ENCODE measurements around the gene LONP1. TPM values are rescaled to one million over a fixed set of nuclear protein-coding genes. Genes with fewer than 3 reads are reported as not detected.
A peak's percentile ranks its signal among the peaks of the same experiment; 100 is the strongest.

Gene LONP1
- total and polyA plus RNA-seq, 10 donors, result 29.2 to 65.8 (median 46.1) TPM

GRCh38 chr19:5643060-5643459 is 76.9 kb downstream of the LONP1 start:
- Histone ChIP-seq H3K27ac (no peak overlapping the region), H3K27me3 (replicated peaks in 1 of 7) (no peaks in the 10 kb centered on the region), H3K4me1 (peaks cover 2 to 61% (median 26%) of the 10 kb centered on the region in 6 donors), H3K4me3 (no peak overlapping the region), H3K9me3 (no peaks in the 10 kb centered on the region), H3K36me3 (peaks cover 0 to 78% (median 68%) of the 10 kb centered on the region in 6 donors)
- 87 to 92% (median 89%) methylated on average over 4 of the region's 4 CpGs for WGBS, 5 donors
- intact Hi-C loops (cut with DNase I; ENCODE audit: low total_unique reads), result no loop called here
- TF ChIP-seq POLR2AphosphoS5 (IDR thresholded peaks at IDR 0.05) (no peak), CTCF (IDR thresholded peaks at IDR 0.05 in 8 of 11, conservative IDR thresholded peaks at IDR 0.05 in 3 of 11) (no peak), POLR2A (IDR thresholded peaks at IDR 0.05) (no peak)
- no peak for DNase-seq

GRCh38 chr19:5642204-5642603 is 77.7 kb downstream of the LONP1 start:
- TF ChIP-seq CTCF (IDR thresholded peaks at IDR 0.05 in 8 of 11, conservative IDR thresholded peaks at IDR 0.05 in 3 of 11), result no peak
- TF ChIP-seq POLR2A (IDR thresholded peaks at IDR 0.05), result no peak
- no peak for TF ChIP-seq POLR2AphosphoS5 (IDR thresholded peaks at IDR 0.05)
- Histone ChIP-seq H3K9me3 (no peaks in the 10 kb centered on the region), H3K27ac (peak overlapping the region in 2 of 8 donors; percentile 4 to 49), H3K4me1 (peaks cover 8 to 69% (median 35%) of the 10 kb centered on the region in 6 donors), H3K36me3 (peaks cover 0 to 76% (median 59%) of the 10 kb centered on the region in 6 donors), H3K27me3 (replicated peaks in 1 of 7) (no peaks in the 10 kb centered on the region), H3K4me3 (no peak overlapping the region)
- WGBS, 5 donors, result 69 to 83% (median 76%) methylated on average over 2 of the region's 2 CpGs
- intact Hi-C loops (cut with DNase I; ENCODE audit: low total_unique reads), result no loop called here
- peak; percentile 20 for DNase-seq

Other genes with a start within 250 kb of the LONP1 start
- gene TINCR, start 152.2 kb downstream of the LONP1 start, total RNA-seq, result under 1 TPM in 5 of 7 donors, not detected in 2; 0.26 to 0.73 (median 0.27) TPM
- under 1 TPM; 0.05 to 0.10 (median 0.09) TPM for gene TINCR, start 152.2 kb downstream of the LONP1 start, polyA plus RNA-seq
- gene SAFB2, start 97.4 kb downstream of the LONP1 start, total RNA-seq, result 100 to 1,000 TPM in 6 of 7 donors, 10 to 100 TPM in 1; 73.4 to 146 (median 117) TPM
- 10 to 100 TPM; 34.8 to 90.6 (median 60.1) TPM for gene SAFB2, start 97.4 kb downstream of the LONP1 start, polyA plus RNA-seq
- 100 to 1,000 TPM in 5 of 7 donors, 10 to 100 TPM in 2; 94.5 to 161 (median 112) TPM for gene SAFB, start 97.1 kb downstream of the LONP1 start, total RNA-seq
- gene SAFB, start 97.1 kb downstream of the LONP1 start, polyA plus RNA-seq, result 10 to 100 TPM; 41.7 to 70.0 (median 64.8) TPM
- 10 to 100 TPM; 15.7 to 41.0 (median 36.8) TPM for gene MICOS13, start 39.6 kb downstream of the LONP1 start, total RNA-seq
- 10 to 100 TPM; 71.0 to 89.5 (median 78.0) TPM for gene MICOS13, start 39.6 kb downstream of the LONP1 start, polyA plus RNA-seq
- 1 to 10 TPM; 1.9 to 8.8 (median 3.1) TPM for gene HSD11B1L, start 39.1 kb downstream of the LONP1 start, total RNA-seq
- gene HSD11B1L, start 39.1 kb downstream of the LONP1 start, polyA plus RNA-seq, result 1 to 10 TPM; 3.3 to 5.5 (median 3.8) TPM
- gene RPL36, start 29.9 kb downstream of the LONP1 start, total RNA-seq, result 100 to 1,000 TPM; 294 to 922 (median 652) TPM
- gene RPL36, start 29.9 kb downstream of the LONP1 start, polyA plus RNA-seq, result 1,000 to 10,000 TPM; 2,501 to 2,825 (median 2,795) TPM
- not detected for gene CATSPERD, start 491 bp upstream of the LONP1 start, total RNA-seq
- gene CATSPERD, start 491 bp upstream of the LONP1 start, polyA plus RNA-seq, result not detected
- gene PRR22, start 64.6 kb upstream of the LONP1 start, total RNA-seq, result 1 to 10 TPM; 1.4 to 4.7 (median 2.4) TPM
- gene PRR22, start 64.6 kb upstream of the LONP1 start, polyA plus RNA-seq, result 10 to 100 TPM in 2 of 3 donors, 1 to 10 TPM in 1; 4.9 to 11.4 (median 10.6) TPM
- gene DUS3L, start 71.0 kb upstream of the LONP1 start, total RNA-seq, result 10 to 100 TPM; 22.7 to 63.9 (median 34.5) TPM
- gene DUS3L, start 71.0 kb upstream of the LONP1 start, polyA plus RNA-seq, result 10 to 100 TPM; 31.3 to 57.4 (median 52.5) TPM
- gene NRTN, start 84.9 kb upstream of the LONP1 start, total RNA-seq, result 1 to 10 TPM in 1 of 7 donors, under 1 TPM in 2, not detected in 4; 0.32 to 2.3 (median 0.72) TPM
- gene NRTN, start 84.9 kb upstream of the LONP1 start, polyA plus RNA-seq, result under 1 TPM in 2 of 3 donors, not detected in 1; 0.29 to 0.30 TPM
- gene FUT6, start 119.6 kb upstream of the LONP1 start, total RNA-seq, result under 1 TPM in 2 of 7 donors, not detected in 5; 0.20 to 0.44 TPM
- under 1 TPM; 0.06 to 0.13 (median 0.07) TPM for gene FUT6, start 119.6 kb upstream of the LONP1 start, polyA plus RNA-seq
- gene FUT3, start 131.3 kb upstream of the LONP1 start, total RNA-seq, result not detected
- gene FUT3, start 131.3 kb upstream of the LONP1 start, polyA plus RNA-seq, result under 1 TPM in 2 of 3 donors, not detected in 1; 0.06 to 0.12 TPM
- not detected for gene FUT5, start 150.4 kb upstream of the LONP1 start, total RNA-seq
- not detected for gene FUT5, start 150.4 kb upstream of the LONP1 start, polyA plus RNA-seq
- 100 to 1,000 TPM in 6 of 7 donors, 10 to 100 TPM in 1; 83.8 to 156 (median 116) TPM for gene NDUFA11, start 183.6 kb upstream of the LONP1 start, total RNA-seq
- 100 to 1,000 TPM; 252 to 377 (median 345) TPM for gene NDUFA11, start 183.6 kb upstream of the LONP1 start, polyA plus RNA-seq
- gene VMAC, start 184.7 kb upstream of the LONP1 start, total RNA-seq, result 10 to 100 TPM in 6 of 7 donors, 1 to 10 TPM in 1; 8.5 to 15.9 (median 12.5) TPM
- gene VMAC, start 184.7 kb upstream of the LONP1 start, polyA plus RNA-seq, result 1 to 10 TPM; 2.1 to 9.6 (median 3.3) TPM
- gene CAPS, start 194.1 kb upstream of the LONP1 start, total RNA-seq, result 10 to 100 TPM; 14.7 to 20.7 (median 17.6) TPM
- 10 to 100 TPM; 23.7 to 61.8 (median 51.3) TPM for gene CAPS, start 194.1 kb upstream of the LONP1 start, polyA plus RNA-seq